Natural killer cell (primary cell): Measurements from ENCODE around the gene GAS2. TPM values are rescaled to one million over a fixed set of nuclear protein-coding genes. Genes with fewer than 3 reads are reported as not detected.

ENCODE experiments used
- ATAC-seq, 3 donors: fragments of 150-1000 bp in 2 of 3; fragments of 200-7000 bp in 1 of 3; cut with Tn5 transposase; 1 replicate in 1 of 3; 2 replicates in 2 of 3; pipeline ENCODE4 v1.10.0; 2021; ENCODE audit warnings: mild to moderate bottlenecking in 2 of 3, moderate library complexity in 2 of 3
- DNase-seq, 2 donors: peaks; one replicate each; pipeline versions ENCODE4 v3.0.0 to v3.0.0-alpha.2; 2013 to 2021; ENCODE audit warnings: mixed read lengths in 1 of 2
- H3K27ac ChIP-seq: one replicate; pipeline ENCODE4 v1.5.1; 2013; ENCODE audit warnings: mild to moderate bottlenecking, low read length
- H3K27me3 ChIP-seq: one replicate; pipeline ENCODE4 v1.6.1; 2013; ENCODE audit warnings: low read length; ENCODE audit not compliant: control insufficient read depth, insufficient read depth
- H3K36me3 ChIP-seq: one replicate; pipeline ENCODE4 v1.6.1; 2013; ENCODE audit warnings: low read length; ENCODE audit not compliant: control insufficient read depth, insufficient read depth
- H3K4me1 ChIP-seq: one replicate; pipeline ENCODE4 v1.6.1; 2013; ENCODE audit warnings: low read length; ENCODE audit not compliant: control insufficient read depth, insufficient read depth
- H3K4me3 ChIP-seq: one replicate; pipeline ENCODE4 v1.5.1; 2013; ENCODE audit warnings: low read length
- H3K9me3 ChIP-seq: one replicate; pipeline ENCODE4 v1.6.1; 2013; ENCODE audit warnings: low read length; ENCODE audit not compliant: control insufficient read depth, insufficient read depth
- H3K27ac Mint-ChIP-seq, 2 donors: one replicate each; pipeline ENCODE4 v1.8.0; 2022; ENCODE audit warnings: mild to moderate bottlenecking in 2 of 2, mixed read lengths in 2 of 2, moderate library complexity in 1 of 2
- H3K27me3 Mint-ChIP-seq, 2 donors: one replicate each; pipeline ENCODE4 v1.8.0; 2022; ENCODE audit warnings: low read depth in 2 of 2, mixed read lengths in 2 of 2
- H3K36me3 Mint-ChIP-seq: one replicate; pipeline ENCODE4 v1.8.0; 2022; ENCODE audit warnings: mixed read lengths
- H3K4me1 Mint-ChIP-seq, 2 donors: one replicate each; pipeline ENCODE4 v1.8.0; 2022; ENCODE audit warnings: mixed read lengths in 2 of 2
- H3K4me3 Mint-ChIP-seq: one replicate; pipeline ENCODE4 v1.8.0; 2022; ENCODE audit warnings: mild to moderate bottlenecking, moderate library complexity, mixed read lengths
- H3K9me3 Mint-ChIP-seq, 2 donors: one replicate each; pipeline ENCODE4 v1.8.0; 2022; ENCODE audit warnings: mixed read lengths in 2 of 2
- CTCF ChIP-seq: fragments of 200-600 bp; IDR thresholded peaks from one replicate; pipeline ENCODE4 v1.8.0; 2022; ENCODE audit warnings: antibody characterized with exemption
- WGBS: methylation state at CpG from one replicate; pipeline ENCODE4 v1.1.7; 2013; ENCODE audit warnings: missing lambda C conversion rate; ENCODE audit not compliant: insufficient coverage; 5-methylcytosine and 5-hydroxymethylcytosine counted together
- intact Hi-C: fragments of 100-400 bp; cut with micrococcal nuclease; formaldehyde crosslinking; loops from one replicate; pipeline ENCODE4 v1.14.2; 2022
- total RNA-seq, 4 donors: library from RNA; stranded (reverse); fragments of 120-200 nt in 1 of 4; gene quantifications; one replicate each; pipeline versions ENCODE4 v1.2.3 to v1.2.4, GENCODE V29; 2013 to 2022

GAS2 gene
- total RNA-seq, 3 donors from 2014 or later (not counting 1 experiment from before 2014, with no cell fraction given) = 2.0 to 3.5 (median 2.5) TPM

- Histone ChIP-seq H3K27me3 (no peaks in the 10 kb centered on the region), H3K36me3 (no peaks in the 10 kb centered on the region), H3K27ac (no peak overlapping the region), H3K4me3 (no peak overlapping the region), H3K4me1 (no peaks in the 10 kb centered on the region), H3K9me3 (no peaks in the 10 kb centered on the region)
- H3K9me3 Mint-ChIP-seq = no peaks in the 10 kb centered on the region
- no peaks in the 10 kb centered on the region for H3K36me3 Mint-ChIP-seq
- DNase-seq = no peak
- TF ChIP-seq CTCF = no peak
- 72% methylated on average over 2 of the region's 2 CpGs for WGBS
- no peak overlapping the region for H3K4me3 Mint-ChIP-seq
- peaks cover 14 to 37% of the 10 kb centered on the region in 2 donors for H3K27me3 Mint-ChIP-seq
- H3K4me1 Mint-ChIP-seq = no peaks in the 10 kb centered on the region
- no peak for ATAC-seq
- no peak overlapping the region for H3K27ac Mint-ChIP-seq
- intact Hi-C loops = no loop called here
Measured at GRCh38 chr11:22680628-22681027, 14.2 kb downstream of the GAS2 start.

- intact Hi-C loops = no loop called here
- WGBS = no CpG with 5 or more reads among the region's 4 CpGs
Measured at GRCh38 chr11:22681281-22681812, 14.9 kb downstream of the GAS2 start.

GRCh38 chr11:22684082-22684481 is 17.7 kb downstream of the GAS2 start:
- Mint-ChIP-seq H3K4me3 (no peak overlapping the region), H3K36me3 (no peaks in the 10 kb centered on the region), H3K27ac (no peak overlapping the region), H3K27me3 (peaks cover 6 to 18% of the 10 kb centered on the region in 2 donors), H3K4me1 (no peaks in the 10 kb centered on the region), H3K9me3 (no peaks in the 10 kb centered on the region)
- DNase-seq = no peak
- Histone ChIP-seq H3K4me1 (no peaks in the 10 kb centered on the region), H3K4me3 (no peak overlapping the region), H3K36me3 (no peaks in the 10 kb centered on the region), H3K27ac (no peak overlapping the region), H3K27me3 (no peaks in the 10 kb centered on the region), H3K9me3 (no peaks in the 10 kb centered on the region)
- 96% methylated on average over 2 of the region's 2 CpGs for WGBS
- no peak for ATAC-seq
- TF ChIP-seq CTCF = no peak
- intact Hi-C loops = no loop called here

More at GRCh38 chr11:22681281-22681812, 14.9 kb downstream of the GAS2 start:
- Histone ChIP-seq H3K27me3 (no peaks in the 10 kb centered on the region), H3K4me3 (no peak overlapping the region), H3K27ac (no peak overlapping the region), H3K4me1 (no peaks in the 10 kb centered on the region), H3K36me3 (no peaks in the 10 kb centered on the region), H3K9me3 (no peaks in the 10 kb centered on the region)
- no peak for DNase-seq
- TF ChIP-seq CTCF = no peak
- Mint-ChIP-seq H3K4me1 (no peaks in the 10 kb centered on the region), H3K4me3 (no peak overlapping the region), H3K36me3 (no peaks in the 10 kb centered on the region), H3K27me3 (peaks cover 14 to 30% of the 10 kb centered on the region in 2 donors), H3K27ac (no peak overlapping the region), H3K9me3 (no peaks in the 10 kb centered on the region)
- no peak for ATAC-seq

- Mint-ChIP-seq H3K4me3 (no peak overlapping the region), H3K9me3 (no peaks in the 10 kb centered on the region), H3K27ac (no peak overlapping the region), H3K27me3 (peaks cover 6 to 14% of the 10 kb centered on the region in 2 donors), H3K36me3 (no peaks in the 10 kb centered on the region), H3K4me1 (no peaks in the 10 kb centered on the region)
- 100% methylated on average over 1 of the region's 4 CpGs for WGBS
- Histone ChIP-seq H3K27ac (no peak overlapping the region), H3K4me1 (no peaks in the 10 kb centered on the region), H3K4me3 (no peak overlapping the region), H3K36me3 (no peaks in the 10 kb centered on the region), H3K9me3 (no peaks in the 10 kb centered on the region), H3K27me3 (no peaks in the 10 kb centered on the region)
- TF ChIP-seq CTCF = no peak
- ATAC-seq (no peak), DNase-seq (no peak)
- intact Hi-C loops = no loop called here
Measured at GRCh38 chr11:22685111-22685510, 18.7 kb downstream of the GAS2 start.
